T47D (cell line): ENCODE results near the gene ZNRF3.
A peak's percentile ranks its signal among the peaks of the same experiment; 100 is the strongest.

Source experiments
- DNase-seq, 2 experiments: peaks; one replicate each; pipeline versions ENCODE4 v3.0.0 to v3.0.0-alpha.2; 2011 to 2012; ENCODE audit warnings: low read depth in 1 of 2, low spot score in 1 of 2
- JUND ChIP-seq: IDR thresholded peaks from 2 replicates; pipeline ENCODE4 v1.6.1; 2012; ENCODE audit warnings: low read depth
- in situ Hi-C: cut with HindIII; loops from 2 replicates; pipeline ENCODE4 v1.10.0; 2016; ENCODE audit warnings: low sequenced_read_pairs, low pct_unique_long_range_greater_than_20kb

ZNRF3 gene

GRCh38 chr22:28981818-28982499 is 98.6 kb downstream of the ZNRF3 start:
- in situ Hi-C loops: no loop called here
- DNase-seq: no peak
- TF ChIP-seq JUND: no peak

GRCh38 chr22:28983190-28983589 is 99.8 kb downstream of the ZNRF3 start:
- DNase-seq: no peak
- no peak for TF ChIP-seq JUND
- in situ Hi-C loops: no loop called here

GRCh38 chr22:28983788-28984441 is 100.5 kb downstream of the ZNRF3 start:
- in situ Hi-C loops: no loop called here
- TF ChIP-seq JUND: no peak

GRCh38 chr22:28984482-28985158 is 101.2 kb downstream of the ZNRF3 start:
- TF ChIP-seq JUND: no peak
- in situ Hi-C loops: no loop called here
- no peak for DNase-seq

More at GRCh38 chr22:28983788-28984441, 100.5 kb downstream of the ZNRF3 start:
- DNase-seq: peak; percentile 24 to 52

- TF ChIP-seq JUND: no peak
- in situ Hi-C loops: no loop called here
- no peak for DNase-seq
Observed at GRCh38 chr22:28985581-28986290, 102.4 kb downstream of the ZNRF3 start.

GRCh38 chr22:28986366-28986765 is 103.0 kb downstream of the ZNRF3 start:
- in situ Hi-C loops: no loop called here

GRCh38 chr22:28988457-28988856 is 105.1 kb downstream of the ZNRF3 start:
- no peak for DNase-seq
- no peak for TF ChIP-seq JUND
- in situ Hi-C loops: no loop called here

More at GRCh38 chr22:28986366-28986765, 103.0 kb downstream of the ZNRF3 start:
- DNase-seq: no peak
- TF ChIP-seq JUND: no peak

GRCh38 chr22:28989035-28989464 is 105.7 kb downstream of the ZNRF3 start:
- in situ Hi-C loops: no loop called here
- TF ChIP-seq JUND: no peak
- DNase-seq: no peak

GRCh38 chr22:28989484-28989883 is 106.1 kb downstream of the ZNRF3 start:
- no peak for DNase-seq
- no peak for TF ChIP-seq JUND
- in situ Hi-C loops: no loop called here

GRCh38 chr22:28989912-28990311 is 106.5 kb downstream of the ZNRF3 start:
- TF ChIP-seq JUND: no peak
- no peak for DNase-seq
- in situ Hi-C loops: no loop called here

- in situ Hi-C loops: no loop called here
- no peak for TF ChIP-seq JUND
- no peak for DNase-seq
Observed at GRCh38 chr22:28992565-28993356, 109.4 kb downstream of the ZNRF3 start.

- TF ChIP-seq JUND: no peak
- in situ Hi-C loops: no loop called here
- no peak for DNase-seq
Observed at GRCh38 chr22:28994522-28994921, 111.2 kb downstream of the ZNRF3 start.
